GM12878 (cell line): ENCODE measurements around the gene INHBB. TPM values are rescaled to one million over a fixed set of nuclear protein-coding genes. Genes with fewer than 3 reads are reported as not detected.

ENCODE experiments used
- ATAC-seq: fragments of 200-7000 bp; cut with Tn5 transposase; 3 replicates; pipeline ENCODE4 v1.9.1; 2020; ENCODE audit warnings: mild to moderate bottlenecking, moderate library complexity
- BruUV-seq: library from RNA; stranded (reverse); fragments of 400-500 nt; replicated peaks from 2 replicates; lab custom pipeline; 2021; lab: Mats Ljungman, UMichigan
- CTCF ChIA-PET: fragments of 300-600 bp; sonication (Branson Sonifier 250); formaldehyde crosslinking; extraction: SDS; loops from one replicate; lab custom pipeline; 2021; ENCODE audit warnings: inconsistent platforms; lab: Yijun Ruan, JAX
- POLR2A ChIA-PET: fragments of 350-600 bp; formaldehyde crosslinking; extraction: SDS; loops from one replicate; lab custom pipeline; 2021; ENCODE audit warnings: inconsistent platforms; lab: Charles Lee
- RAD21 ChIA-PET: fragments of 300-600 bp; sonication (Branson Sonifier 250); formaldehyde crosslinking; loops from one replicate; lab custom pipeline; 2023; ENCODE audit warnings: antibody characterized with exemption; ENCODE audit not compliant: unreplicated experiment; lab: Charles Lee
- SMC1A ChIA-PET: fragments of 300-600 bp; sonication (Branson Sonifier 250); formaldehyde crosslinking; loops from one replicate; lab custom pipeline; 2023; ENCODE audit not compliant: unreplicated experiment, uncharacterized antibody; lab: Charles Lee
- DNase-seq: peaks from one replicate; pipeline ENCODE4 v3.0.0-alpha.2; 2011; ENCODE audit warnings: low read depth, low spot score
- FAIRE-seq: peaks from 3 replicates; lab custom pipeline; 2011; peaks lifted over from hg19 to GRCh38; lab: Jason Lieb, UNC
- H2AFZ ChIP-seq: 2 replicates; pipeline ENCODE4 v1.6.0; 2011; ENCODE audit warnings: low read depth, low read length, control low read depth; ENCODE audit not compliant: control insufficient read depth
- H3K27ac ChIP-seq: 2 replicates; pipeline ENCODE4 v1.5.1; 2011; ENCODE audit warnings: control low read depth; ENCODE audit not compliant: control insufficient read depth, insufficient read depth
- H3K27me3 ChIP-seq, 2 experiments: replicated peaks in 1 of 2; 2 replicates each; pipeline versions ENCODE4 v1.6.0 to v1.6.1; 2011; ENCODE audit warnings: low read length in 1 of 2; ENCODE audit not compliant: control insufficient read depth in 2 of 2, insufficient read depth in 2 of 2
- H3K36me3 ChIP-seq, 2 experiments: 2 replicates each; pipeline ENCODE4 v1.5.1; 2011; ENCODE audit warnings: low read length in 1 of 2; ENCODE audit not compliant: control insufficient read depth in 2 of 2, insufficient read depth in 2 of 2
- H3K4me1 ChIP-seq: 2 replicates; pipeline ENCODE4 v1.6.1; 2011; ENCODE audit warnings: mild to moderate bottlenecking, low read length, moderate library complexity, mixed read lengths; ENCODE audit not compliant: control insufficient read depth, insufficient read depth
- H3K4me2 ChIP-seq: 2 replicates; pipeline ENCODE4 v1.6.0; 2011; ENCODE audit warnings: control low read depth; ENCODE audit not compliant: control insufficient read depth, insufficient read depth
- H3K4me3 ChIP-seq: fragments of 200-600 bp; sonication (generic); 2 replicates; pipeline ENCODE4 v1.5.1; 2016
- H3K79me2 ChIP-seq: 2 replicates; pipeline ENCODE4 v1.6.0; 2011; ENCODE audit warnings: low read length; ENCODE audit not compliant: control insufficient read depth, insufficient read depth
- H3K9ac ChIP-seq: 2 replicates; pipeline ENCODE4 v1.8.0; 2011; ENCODE audit warnings: low read length, control low read depth, mixed read lengths; ENCODE audit not compliant: control insufficient read depth, insufficient read depth
- H3K9me3 ChIP-seq: replicated peaks from 3 replicates; pipeline ENCODE4 v1.5.1; 2011; ENCODE audit warnings: mild to moderate bottlenecking, low read length; ENCODE audit not compliant: control insufficient read depth, insufficient read depth
- H4K20me1 ChIP-seq: 2 replicates; pipeline ENCODE4 v1.6.0; 2011; ENCODE audit not compliant: control insufficient read depth, insufficient read depth
- ATF3 ChIP-seq: IDR thresholded peaks from 2 replicates; pipeline ENCODE4 v1.6.1; 2011; ENCODE audit warnings: low read depth, mild to moderate bottlenecking, low read length, moderate library complexity, borderline replicate concordance; ENCODE audit errors: extremely low read depth
- BCL3 ChIP-seq: IDR thresholded peaks from 2 replicates; pipeline ENCODE4 v1.6.1; 2011; ENCODE audit warnings: borderline replicate concordance, low read depth, mild to moderate bottlenecking, moderate library complexity, low read length; ENCODE audit not compliant: insufficient read depth, poor library complexity, severe bottlenecking
- CREB1 ChIP-seq: IDR thresholded peaks from 2 replicates; pipeline ENCODE4 v1.6.1; 2012; ENCODE audit warnings: low read depth, mild to moderate bottlenecking, inconsistent platforms
- EGR1 ChIP-seq, 2 experiments: IDR thresholded peaks; 1 replicate in 1 of 2; 2 replicates in 1 of 2; pipeline ENCODE4 v1.6.1; 2011 to 2012; ENCODE audit warnings: low read depth in 2 of 2, low read length in 2 of 2, borderline replicate concordance in 1 of 2, mild to moderate bottlenecking in 1 of 2, moderate library complexity in 1 of 2
- GABPA ChIP-seq: IDR thresholded peaks from 2 replicates; pipeline ENCODE4 v1.6.1; 2014; ENCODE audit warnings: antibody characterized with exemption, low read depth, mild to moderate bottlenecking, inconsistent platforms
- HCFC1 ChIP-seq: fragments of 150-350 bp; IDR thresholded peaks from 2 replicates; pipeline ENCODE4 v1.6.1; 2014; ENCODE audit warnings: low read length
- HDGF ChIP-seq: fragments of 450-650 bp; IDR thresholded peaks from 2 replicates; pipeline ENCODE4 v1.6.1; 2016; ENCODE audit warnings: antibody characterized with exemption
- IRF5 ChIP-seq: fragments of 450-650 bp; IDR thresholded peaks from 2 replicates; pipeline ENCODE4 v1.6.1; 2017; ENCODE audit warnings: borderline replicate concordance
- MLLT1 ChIP-seq: fragments of 450-650 bp; IDR thresholded peaks from 2 replicates; pipeline ENCODE4 v1.6.1; 2016; ENCODE audit warnings: mild to moderate bottlenecking
- MTA3 ChIP-seq: IDR thresholded peaks from 2 replicates; pipeline ENCODE4 v1.6.1; 2012; ENCODE audit warnings: low read length, inconsistent platforms, borderline replicate concordance
- MXI1 ChIP-seq: fragments of 150-350 bp; IDR thresholded peaks from 2 replicates; pipeline ENCODE4 v1.6.1; 2011; ENCODE audit warnings: low read depth, mild to moderate bottlenecking, inconsistent platforms, low read length, improper control_type of control experiment
- NR2C1 ChIP-seq: fragments of 450-650 bp; IDR thresholded peaks from 2 replicates; pipeline ENCODE4 v1.6.1; 2017; ENCODE audit warnings: antibody characterized with exemption, mild to moderate bottlenecking, moderate library complexity
- RFX5 ChIP-seq: IDR thresholded peaks from 2 replicates; pipeline ENCODE4 v1.6.1; 2011; ENCODE audit warnings: low read depth, low read length, improper control_type of control experiment
- SRF ChIP-seq, 2 experiments: IDR thresholded peaks; 2 replicates each; pipeline ENCODE4 v1.6.1; 2011; ENCODE audit warnings: low read depth in 2 of 2, low read length in 2 of 2, mild to moderate bottlenecking in 1 of 2, moderate library complexity in 1 of 2
- STAT3 ChIP-seq: IDR thresholded peaks from 2 replicates; pipeline ENCODE4 v1.6.1; 2011; ENCODE audit warnings: low read depth, low read length, improper control_type of control experiment
- TAF1 ChIP-seq: IDR thresholded peaks from 2 replicates; pipeline ENCODE4 v1.6.1; 2011; ENCODE audit warnings: mild to moderate bottlenecking, low read depth, low read length, borderline replicate concordance
- TBL1XR1 ChIP-seq: IDR thresholded peaks from 2 replicates; pipeline ENCODE4 v1.6.1; 2012; ENCODE audit warnings: low read depth, low read length, improper control_type of control experiment
- YBX1 ChIP-seq: fragments of 450-650 bp; IDR thresholded peaks from 2 replicates; pipeline ENCODE4 v1.6.1; 2016; ENCODE audit warnings: antibody characterized with exemption
- ZNF384 ChIP-seq: IDR thresholded peaks from 2 replicates; pipeline ENCODE4 v1.6.1; 2012; ENCODE audit warnings: low read depth, mild to moderate bottlenecking, low read length, improper control_type of control experiment, borderline replicate concordance
- ZZZ3 ChIP-seq: IDR thresholded peaks from 2 replicates; pipeline ENCODE4 v1.6.1; 2011; ENCODE audit warnings: low read depth; ENCODE audit not compliant: control insufficient read depth, insufficient read length
- WGBS: methylation state at CpG from one replicate; pipeline ENCODE4 v1.1.6; 2016; ENCODE audit warnings: low lambda C conversion rate; ENCODE audit not compliant: insufficient replicate concordance, insufficient coverage; ENCODE audit errors: missing lambda C conversion rate; 5-methylcytosine and 5-hydroxymethylcytosine counted together
- in situ Hi-C: fragments of 300-500 bp; cut with MboI; formaldehyde crosslinking; loops from 9 replicates; pipeline ENCODE4 v1.14.3; 2018; ENCODE audit warnings: mixed read lengths
- intact Hi-C: fragments of 100-400 bp; cut with micrococcal nuclease; formaldehyde crosslinking; loops from one replicate; pipeline ENCODE4 v1.14.2; 2022; ENCODE audit not compliant: unreplicated experiment
- polyA plus RNA-seq, 11 experiments: library from polyadenylated mRNA; depleted of rRNA in 4 of 11; unstranded in 6 of 11; stranded (reverse) in 5 of 11; fragments of >200 nt; fragmentation: Nextera tagmentation in 4 of 11; fragmentation: Illumina TruSeq in 1 of 11; extraction: Ambion mirVana in 4 of 11; extraction: Trizol in 1 of 11; gene quantifications; 1 replicate in 1 of 11; 2 replicates in 10 of 11; pipeline versions ENCODE4 v1.2.1 to v1.2.3, GENCODE V29; 2011 to 2016; ENCODE audit warnings: inconsistent platforms in 2 of 11, missing spikeins in 2 of 11, low read depth in 1 of 11
- total RNA-seq, 4 experiments: library from RNA; depleted of rRNA in 3 of 4; stranded (reverse); fragments of >200 nt in 3 of 4; fragmentation: Illumina TruSeq in 1 of 4; extraction: Trizol in 1 of 4; gene quantifications; 2 replicates each; pipeline versions ENCODE4 v1.2.1 to v1.2.3, GENCODE V29; 2013 to 2021

Gene INHBB
- total and polyA plus RNA-seq, 10 of the 15 experiments (the other 5 are each of a cell fraction or from before 2014, with no cell fraction given), result 0.05 TPM; not detected in 9

- FAIRE-seq, result peak; percentile 92
- TF ChIP-seq ZZZ3, result no peak
- TF ChIP-seq GABPA, result 0 out of 2 replicates have a peak, but pooled peaks have one; percentile 18
- no peak for TF ChIP-seq SRF (IDR thresholded peaks at IDR 0.05; ENCODE audit: low read depth in 2 of 2, low read length in 2 of 2)
- TF ChIP-seq TBL1XR1, result peak; percentile 72; the same call in 1 of the 2 replicates
- no peak for TF ChIP-seq TAF1
- no peak for TF ChIP-seq MXI1
- TF ChIP-seq CREB1, result peak; percentile 79
- TF ChIP-seq ZNF384, result peak; percentile 23; the same call in 1 of the 2 replicates
- no peak for TF ChIP-seq YBX1
- TF ChIP-seq NR2C1, result no peak
- TF ChIP-seq MTA3, result peak; percentile 86; the same call in 1 of the 2 replicates
- no peak for TF ChIP-seq ATF3
- TF ChIP-seq HDGF, result no peak
- peak; percentile 50 for TF ChIP-seq BCL3
- TF ChIP-seq IRF5, result no peak
- TF ChIP-seq RFX5, result no peak
- TF ChIP-seq MLLT1, result 0 out of 2 replicates have a peak, but pooled peaks have one; percentile 37
- TF ChIP-seq STAT3, result no peak
- TF ChIP-seq HCFC1, result no peak
- TF ChIP-seq EGR1 (IDR thresholded peaks at IDR 0.05; ENCODE audit: borderline replicate concordance in 1 of 2, low read depth in 2 of 2, low read length in 2 of 2), result no peak
These were observed 35.8 kb upstream of the INHBB start for GRCh38 chr2:120310136-120310535.

More at GRCh38 chr2:120310136-120310535, 35.8 kb upstream of the INHBB start:
- RAD21 ChIA-PET, result interaction anchor here (0.9 to 6.0 kb wide), 7 partner anchors 21 to 135 kb away, joined by 3 to 64 read pairs (median 4); partner anchors contain the start of genes RALB and TMEM185B
- CTCF ChIA-PET, result interaction anchor here (1.0 to 7.5 kb wide), 6 partner anchors 9 to 134 kb away, joined by 3 to 148 read pairs (median 50); no protein-coding TSS in a partner anchor
- Histone ChIP-seq H3K36me3 (no peaks in the 10 kb centered on the region), H3K27ac (peak overlapping the region; percentile 5; the same call in 1 of the 2 replicates), H3K27me3 (0 out of 4 replicates have a peak, but pooled peaks cover 0 to 1% of the 10 kb centered on the region in 2 experiments), H3K4me1 (peaks cover 40% of the 10 kb centered on the region), H4K20me1 (no peaks in the 10 kb centered on the region), H2AFZ (no peak overlapping the region), H3K4me2 (peak overlapping the region; percentile 52), H3K9me3 (no peaks in the 10 kb centered on the region), H3K79me2 (no peaks in the 10 kb centered on the region), H3K9ac (no peak overlapping the region), H3K4me3 (peak overlapping the region; percentile 38; the same call in 1 of the 2 replicates)
- intact Hi-C loops (loop anchor here (1.0 to 10.0 kb wide), 5 partner anchors 23 to 555 kb away; partner anchors contain the start of genes PTPN4 and TMEM185B), in situ Hi-C loops (loop anchor here (10.0 kb wide), 1 partner anchor 195 kb away; no protein-coding TSS in a partner anchor)
- peak; percentile 64 for ATAC-seq
- BruUV-seq, result no TSS peak
- SMC1A ChIA-PET, result interaction anchor here (1.1 to 7.4 kb wide), 7 partner anchors 53 to 557 kb away, joined by 3 to 106 read pairs (median 8); no protein-coding TSS in a partner anchor
- WGBS, result 3% methylated on average over 6 of the region's 6 CpGs
- POLR2A ChIA-PET, result interaction anchor here (0.8 to 1.6 kb wide), 4 partner anchors 30 to 87 kb away, joined by 3 to 4 read pairs (median 4); partner anchors contain the start of gene TMEM185B
- DNase-seq, result peak; percentile 76
